T-helper 1 cell treated with Interleukin-12 subunit alpha and Interleukin-12 subunit beta and Interleukin-4 antibody, amounts not matched to agents 30 ng/mL and 1 ng/mL, for 36 hours (primary cell): Measurements from ENCODE around the gene CLEC2L. TPM values are rescaled to one million over a fixed set of nuclear protein-coding genes. Genes with fewer than 3 reads are reported as not detected.
"Not testable (repeated sequence)": the region's sequence is repeated elsewhere in the genome, so short reads cannot be mapped to it uniquely, and the experiment has no call there.

Experiments
- intact Hi-C: fragments of 100-400 bp; cut with micrococcal nuclease; formaldehyde crosslinking; loops from one replicate; pipeline ENCODE4 v1.15.1; 2024
- total RNA-seq: library from RNA; stranded (reverse); gene quantifications from 2 replicates; pipeline ENCODE4 v1.2.3, GENCODE V29; 2022

CLEC2L gene
- total RNA-seq, 1 donor from 2014 or later: not detected

DNA sequence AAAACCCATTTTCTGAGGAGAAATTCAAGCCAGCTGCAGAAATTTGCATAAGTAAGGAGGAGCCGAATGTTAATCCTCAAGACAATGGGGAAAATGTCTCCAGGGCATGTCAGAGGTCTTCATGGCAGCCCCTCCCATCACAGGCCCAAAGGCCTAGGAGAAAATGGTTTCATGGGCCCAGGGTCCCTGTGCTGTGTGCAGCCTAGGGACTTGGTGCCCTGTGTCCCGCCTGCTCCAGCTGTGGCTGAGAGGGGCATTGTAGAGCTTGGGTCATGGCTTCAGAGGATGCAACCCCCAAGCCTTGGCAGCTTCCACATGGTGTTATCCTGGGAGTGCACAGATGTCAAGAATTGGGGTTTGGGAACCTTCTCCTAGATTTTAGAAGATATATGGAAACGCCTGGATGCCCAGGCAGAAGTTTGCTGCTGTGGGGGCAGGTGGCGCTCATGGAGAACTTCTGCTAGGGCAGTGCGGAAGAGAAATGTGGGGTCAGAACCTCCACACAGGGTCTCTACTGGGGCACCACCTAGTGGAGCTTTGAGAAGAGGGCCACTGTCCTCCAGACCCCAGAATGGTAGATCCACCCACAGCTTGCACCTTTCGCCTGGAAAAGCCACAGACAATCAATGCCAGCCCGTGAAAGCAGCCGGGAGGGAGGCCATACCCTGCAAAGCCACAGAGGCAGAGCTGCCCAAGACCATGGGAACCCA lies 30.7 kb downstream of the CLEC2L start:
- intact Hi-C loops: not testable (repeated sequence)

DNA sequence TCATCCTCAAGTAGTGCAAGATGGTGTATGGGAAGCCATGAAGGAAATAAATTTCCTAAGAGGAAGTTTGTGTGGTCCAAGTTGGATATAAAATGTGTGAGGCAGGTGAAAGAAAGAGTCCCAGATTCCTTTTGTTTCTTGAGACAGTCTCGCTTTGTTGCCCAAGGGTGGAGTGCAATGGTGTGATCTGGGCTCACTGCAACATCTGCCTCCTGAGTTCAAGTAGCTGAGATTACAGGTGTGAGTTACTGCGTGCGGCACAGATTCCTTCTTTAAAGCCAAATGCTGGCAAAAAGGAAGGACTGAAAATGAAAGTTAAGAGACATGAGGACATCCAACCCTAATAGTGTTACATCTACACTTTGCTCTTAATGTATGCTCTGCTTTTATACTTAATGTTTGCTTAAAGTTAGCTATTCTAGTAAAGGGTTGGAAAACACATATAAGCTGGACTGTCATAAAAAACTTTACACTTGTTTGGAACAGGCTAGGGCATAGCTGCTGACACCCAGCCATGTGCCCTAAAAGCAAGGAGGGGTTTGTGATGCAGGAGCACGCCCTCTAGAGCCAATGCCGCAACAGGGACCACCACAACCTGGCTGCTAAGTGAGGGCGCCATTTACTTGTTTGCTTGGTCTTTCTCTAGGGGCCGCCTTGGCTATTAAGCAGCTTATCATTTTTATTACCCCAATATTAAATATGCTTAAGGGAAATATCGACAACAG lies 34.5 kb downstream of the CLEC2L start:
- intact Hi-C loops: no loop called here

DNA sequence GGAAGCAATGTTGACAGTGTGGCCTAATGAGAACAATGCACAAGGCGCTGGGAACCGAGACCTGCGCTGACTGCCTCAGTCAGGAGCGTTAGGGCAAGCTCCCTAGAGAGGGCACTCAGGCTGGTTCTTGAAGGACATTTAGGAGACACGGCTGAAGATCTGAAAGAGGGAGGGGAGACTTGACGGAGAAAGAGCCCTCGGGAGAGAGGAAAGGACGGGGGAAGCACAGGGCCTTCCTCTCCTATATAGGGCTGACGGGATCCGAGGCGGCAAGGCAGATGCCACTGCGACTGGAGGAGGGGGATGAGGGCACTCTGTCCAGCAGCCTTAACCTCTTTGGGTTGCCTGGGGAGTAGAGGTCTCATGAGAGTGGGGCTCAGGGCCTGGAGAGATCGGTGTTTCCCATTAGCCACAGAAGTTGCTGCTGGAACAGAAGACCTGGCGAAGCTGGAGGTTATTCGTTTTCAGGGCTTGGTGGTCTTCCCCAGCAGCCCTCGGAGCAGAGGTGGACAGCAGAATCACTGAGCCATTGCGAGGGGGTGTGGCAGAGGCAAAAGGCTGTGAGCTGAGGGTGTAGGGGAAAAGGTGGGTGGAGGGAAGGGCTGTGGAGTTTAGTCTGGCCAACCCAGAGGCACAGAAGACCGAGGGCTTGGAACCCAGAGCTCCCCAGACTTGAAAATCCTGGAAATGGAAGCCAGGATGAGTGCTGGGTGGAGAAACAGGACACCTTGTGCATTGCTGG lies 36.0 kb downstream of the CLEC2L start:
- intact Hi-C loops: loop anchor here (5.0 kb wide), 1 partner anchor 1058 kb away; no protein-coding TSS in a partner anchor

DNA sequence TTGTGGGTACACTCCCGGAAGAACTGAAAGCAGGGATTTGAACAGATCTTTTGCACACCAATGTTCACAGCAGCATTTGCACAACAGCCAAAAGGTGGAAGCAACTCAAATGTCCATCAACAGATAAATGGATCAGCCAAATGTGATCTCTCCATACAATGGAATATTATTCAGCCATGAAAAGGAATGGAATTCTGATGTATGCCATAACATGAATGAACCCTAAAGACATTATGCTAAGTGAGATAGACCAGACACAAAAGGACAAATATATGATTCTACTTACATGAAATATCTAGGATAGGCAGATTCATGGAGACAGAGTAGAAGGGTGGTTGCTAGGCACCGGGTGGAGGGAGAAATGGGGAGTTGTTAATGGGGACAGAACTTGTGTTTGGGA lies 36.7 kb downstream of the CLEC2L start:
- intact Hi-C loops: loop anchor here (5.0 kb wide), 1 partner anchor 1057 kb away; no protein-coding TSS in a partner anchor

DNA sequence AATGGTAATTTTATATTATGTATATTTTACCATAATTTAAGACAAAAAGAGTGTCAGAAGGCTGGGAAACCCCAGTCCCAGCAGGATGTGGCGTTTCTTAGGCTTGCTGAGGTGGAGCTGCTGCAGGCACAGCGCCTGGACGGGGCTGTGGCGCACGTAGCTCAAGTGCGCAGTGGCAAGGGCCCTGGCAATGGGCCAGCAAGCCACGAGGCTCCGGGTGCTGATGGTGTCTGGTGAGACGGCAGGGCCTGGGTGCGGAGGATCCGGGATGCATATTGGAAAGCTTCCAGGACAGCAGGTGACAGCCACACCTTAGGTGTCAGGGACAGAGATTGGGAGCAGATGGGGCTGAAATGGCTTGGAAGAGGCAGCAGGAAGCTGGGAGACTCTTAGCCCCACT lies 37.2 kb downstream of the CLEC2L start:
- intact Hi-C loops: loop anchor here (5.0 kb wide), 1 partner anchor 1057 kb away; no protein-coding TSS in a partner anchor

DNA sequence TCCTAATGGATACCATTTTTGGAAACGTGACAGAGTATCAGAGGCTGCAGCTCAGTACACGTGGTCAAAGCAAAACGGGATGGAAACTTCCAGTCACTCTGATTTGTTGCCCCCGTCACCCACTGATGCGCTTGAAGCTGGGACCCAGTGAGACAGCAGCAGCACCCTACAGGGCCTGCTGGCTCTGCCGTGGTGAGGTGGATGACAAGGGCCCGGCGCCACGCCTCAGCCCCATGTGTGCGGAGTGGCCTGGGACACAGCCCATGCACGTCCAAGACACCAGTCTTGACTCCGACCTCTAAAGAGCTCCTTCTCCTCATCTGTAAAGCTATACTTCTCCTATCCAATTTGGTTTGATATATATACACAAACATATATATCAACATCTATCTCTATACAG lies 39.0 kb downstream of the CLEC2L start:
- intact Hi-C loops: loop anchor here (5.0 kb wide), 1 partner anchor 1055 kb away; no protein-coding TSS in a partner anchor

DNA sequence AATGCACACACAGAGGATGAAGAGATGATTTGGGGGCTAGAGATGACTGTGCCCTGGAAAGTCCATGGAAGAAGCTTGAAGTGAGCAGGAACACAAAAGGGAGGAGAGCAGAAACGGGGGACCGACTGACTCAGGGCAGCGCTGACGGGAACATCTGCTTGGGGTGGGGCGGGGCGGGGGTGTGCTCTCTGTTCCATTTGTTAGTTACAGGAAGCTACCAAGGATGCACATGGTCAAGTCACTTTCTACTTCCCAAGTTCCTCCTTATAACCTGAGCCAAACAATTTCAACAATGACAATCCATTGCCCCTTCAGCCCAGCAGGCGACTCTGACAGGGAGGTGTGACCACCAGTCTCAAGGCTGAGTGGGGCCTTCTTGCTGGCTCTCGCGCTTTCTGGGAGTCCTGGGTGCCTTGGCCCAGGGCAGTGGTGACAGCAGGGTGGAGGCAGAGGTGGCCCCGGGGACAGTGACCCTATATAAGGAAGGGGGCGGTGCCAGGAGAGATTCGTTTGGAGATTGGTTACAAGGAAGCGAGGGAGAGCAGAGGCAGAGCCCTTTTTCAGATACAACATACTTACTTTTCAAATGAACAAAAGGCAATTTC lies 39.6 kb downstream of the CLEC2L start:
- intact Hi-C loops: loop anchor here (5.0 kb wide), 1 partner anchor 1054 kb away; no protein-coding TSS in a partner anchor

DNA sequence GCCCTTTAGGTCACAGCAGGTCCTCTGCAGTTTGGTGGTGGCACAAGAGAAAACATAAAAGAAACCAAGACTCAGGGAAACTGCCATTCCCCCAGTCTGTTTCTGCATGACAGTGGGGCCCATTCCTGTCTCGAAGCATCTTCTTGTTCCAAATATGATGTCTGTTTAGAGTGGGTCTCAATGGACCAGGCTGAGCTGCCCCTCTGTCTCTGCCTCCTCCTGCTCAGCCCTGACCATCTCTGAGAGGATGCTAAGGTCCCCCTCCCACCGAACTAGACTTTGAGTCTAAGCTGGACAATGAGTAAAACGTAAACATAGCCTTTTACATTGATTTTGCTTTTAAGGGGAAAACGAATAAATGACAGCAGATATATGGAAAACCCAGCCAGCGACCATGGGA lies 40.4 kb downstream of the CLEC2L start:
- intact Hi-C loops: loop anchor here (5.0 kb wide), 1 partner anchor 1053 kb away; no protein-coding TSS in a partner anchor

DNA sequence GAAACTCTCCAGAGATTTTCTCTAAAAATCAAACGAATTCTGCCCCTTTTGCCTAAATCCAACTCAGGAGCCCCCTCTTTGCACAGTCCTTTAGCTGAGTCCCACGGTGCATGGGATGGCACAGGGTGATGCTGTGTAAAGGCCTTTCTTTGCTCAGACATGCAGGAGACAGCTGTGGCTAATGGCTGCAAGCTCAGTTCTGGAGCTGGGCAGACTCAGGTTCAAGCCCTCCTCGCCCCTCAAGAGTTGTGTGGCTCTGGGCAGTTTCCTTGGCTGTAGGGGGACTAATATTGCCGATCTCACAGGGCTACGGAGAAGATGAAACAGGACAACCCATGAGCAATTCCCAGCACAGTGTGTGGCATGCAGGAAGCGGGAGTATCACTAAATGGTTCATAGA lies 42.6 kb downstream of the CLEC2L start:
- intact Hi-C loops: no loop called here

DNA sequence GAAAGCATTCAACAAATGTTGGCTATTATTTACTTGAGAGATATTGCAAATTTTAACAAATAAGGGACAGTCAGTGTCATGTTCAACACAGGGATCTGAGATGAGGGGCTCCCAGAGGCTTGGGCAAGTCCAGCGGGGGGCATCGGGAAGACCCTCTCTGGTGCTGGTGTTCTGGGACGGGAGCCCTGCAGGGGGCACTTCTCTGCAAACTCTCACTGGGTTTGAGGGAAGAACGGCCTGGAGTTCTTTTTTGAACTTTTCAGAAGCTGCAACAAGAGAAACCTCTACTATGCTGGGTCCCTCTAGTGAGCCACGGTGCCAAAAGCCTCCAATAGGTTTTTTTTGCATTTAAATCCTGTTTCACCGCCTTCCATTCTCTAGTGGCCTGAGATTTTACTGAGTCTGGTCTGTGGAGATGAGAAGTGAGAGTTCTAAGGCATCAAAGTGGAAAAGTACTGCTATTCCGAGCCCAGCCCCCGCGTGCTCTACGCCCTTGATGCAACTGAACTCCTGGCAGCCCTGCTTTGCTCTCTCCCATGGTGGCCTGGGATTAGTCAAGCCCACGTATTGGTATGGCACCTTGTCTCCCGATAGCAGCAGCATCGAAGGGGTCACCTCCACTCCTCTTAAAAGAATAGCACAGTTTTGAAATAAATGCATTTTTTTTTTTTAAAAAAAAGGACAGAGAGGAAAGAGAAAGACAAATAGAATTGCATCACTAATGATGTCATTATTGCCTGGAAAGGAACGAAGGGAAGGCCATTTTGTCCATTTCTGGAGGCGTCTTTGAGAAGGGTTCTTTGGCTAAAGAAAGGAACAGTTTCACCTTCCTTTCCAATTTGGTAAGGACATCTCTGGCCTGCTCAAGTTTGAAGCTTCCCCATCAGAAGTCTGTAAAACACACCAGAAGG lies 43.5 kb downstream of the CLEC2L start:
- intact Hi-C loops: no loop called here

DNA sequence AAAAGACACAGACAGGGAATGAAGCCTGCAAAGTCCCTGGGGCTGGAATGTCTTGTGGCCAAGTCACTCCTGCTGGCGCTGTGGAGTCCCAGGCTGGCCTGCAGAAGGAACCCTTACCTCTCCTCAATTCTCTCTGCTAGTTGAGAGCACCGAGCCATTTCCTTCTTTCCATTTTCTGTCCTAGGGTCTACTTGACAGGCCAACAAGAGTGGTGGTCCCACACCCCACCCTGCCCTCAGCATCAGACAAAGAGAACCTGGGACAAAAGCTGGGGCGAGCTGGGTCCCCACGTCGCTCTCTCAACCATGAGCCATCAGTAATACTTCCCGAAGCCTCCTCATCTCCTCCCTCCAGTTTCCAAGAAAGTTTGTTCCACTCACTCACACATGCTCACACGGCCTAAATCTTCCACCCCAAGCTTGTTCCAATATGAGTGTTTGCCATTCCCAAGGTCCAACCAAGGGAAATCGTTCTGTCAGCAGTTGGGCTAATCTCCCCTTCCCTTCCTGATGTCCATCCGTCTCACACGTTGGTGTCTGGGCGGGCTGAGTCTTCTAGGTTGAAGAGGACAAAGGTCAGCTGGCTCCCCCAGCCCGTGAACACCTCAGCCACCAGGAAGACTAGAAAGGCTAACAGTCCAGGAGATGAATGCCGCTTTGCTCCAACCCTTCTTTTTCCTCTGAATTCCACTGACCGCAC lies 44.3 kb downstream of the CLEC2L start:
- intact Hi-C loops: no loop called here

DNA sequence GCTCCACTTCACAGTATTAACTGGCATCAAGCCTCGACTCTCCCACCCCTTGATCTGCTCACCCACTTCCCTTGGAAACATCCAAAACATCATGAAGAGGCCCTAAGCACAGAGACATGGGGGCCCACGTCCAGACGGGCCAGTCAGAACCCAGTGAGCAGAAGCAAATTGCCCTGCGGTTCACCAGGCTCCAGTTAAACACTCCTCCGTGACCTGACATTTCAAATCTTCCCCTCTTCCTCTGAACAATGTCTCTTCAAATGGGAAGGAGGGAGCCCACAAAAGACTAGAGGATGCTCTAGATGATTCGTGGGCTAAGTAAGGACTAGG lies 44.8 kb downstream of the CLEC2L start:
- intact Hi-C loops: no loop called here

DNA sequence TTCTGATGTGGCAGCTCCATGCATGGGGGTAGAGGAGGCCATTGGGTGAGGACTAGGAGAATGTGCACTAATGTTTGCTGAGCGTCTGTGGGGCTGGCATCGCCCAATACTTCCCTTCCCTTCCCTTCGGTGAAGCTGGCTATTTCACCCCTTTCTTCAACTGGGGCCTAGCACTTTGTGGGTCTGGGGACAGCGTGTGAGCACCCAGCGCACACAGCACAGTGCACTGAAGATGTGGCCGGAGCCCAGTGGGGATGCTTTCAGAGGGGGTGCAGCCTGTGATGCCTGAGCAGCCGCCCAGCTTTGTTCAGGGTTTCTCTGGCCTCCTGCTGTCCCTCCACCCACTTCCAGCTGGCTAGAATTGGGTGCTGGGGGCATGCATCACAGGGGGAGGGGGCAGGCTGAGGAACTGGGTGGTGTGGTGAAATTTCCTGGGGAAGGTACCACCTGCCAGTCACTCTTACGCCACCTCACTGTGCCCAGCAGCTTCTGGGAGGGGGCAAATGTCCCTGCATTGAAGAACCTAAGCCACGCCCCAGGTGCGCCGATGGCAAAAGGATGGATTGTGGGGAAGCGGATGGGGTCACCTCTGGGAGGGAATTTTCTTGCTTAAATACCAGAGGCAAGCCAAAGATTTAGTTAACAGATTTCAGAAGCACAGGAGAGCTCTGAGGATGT lies 45.5 kb downstream of the CLEC2L start:
- intact Hi-C loops: no loop called here

DNA sequence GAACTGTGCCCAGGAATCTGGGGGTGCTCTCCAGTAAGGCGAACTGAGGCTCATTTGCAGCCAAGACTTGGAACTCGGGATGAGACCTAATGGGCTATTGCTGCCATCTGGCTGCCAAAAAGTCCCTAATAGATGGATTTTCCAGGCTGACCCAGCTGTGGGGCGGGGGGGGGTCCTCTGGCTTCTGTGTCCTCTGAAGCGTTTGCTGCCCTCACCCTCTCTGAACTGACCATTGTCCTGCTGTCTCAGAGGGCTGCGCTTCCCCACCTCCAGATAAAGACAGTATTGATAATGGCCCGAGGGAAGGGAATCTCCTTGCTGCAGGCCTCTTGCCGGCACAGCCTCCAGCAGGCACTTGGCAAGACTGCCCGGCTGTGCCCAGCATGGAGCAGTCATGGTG lies 46.6 kb downstream of the CLEC2L start:
- intact Hi-C loops: no loop called here

DNA sequence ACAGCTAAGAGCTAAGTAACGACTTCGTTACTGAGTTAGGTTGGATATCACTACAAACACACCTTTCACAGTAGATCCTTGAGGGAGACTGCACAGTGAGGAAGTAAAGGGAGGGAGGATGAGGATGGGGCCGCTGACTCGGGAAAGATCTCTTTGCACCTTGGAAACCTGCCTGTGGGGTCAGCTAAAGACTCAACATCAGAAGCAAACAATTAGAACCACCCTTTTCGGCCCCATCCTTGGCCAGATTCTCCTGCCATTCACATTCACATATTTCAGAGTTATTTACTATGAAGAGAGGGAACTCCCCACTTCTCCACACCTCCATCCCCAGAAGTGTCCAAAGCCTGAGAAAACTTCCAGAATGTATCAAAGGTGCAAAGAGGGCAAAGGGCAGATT lies 47.1 kb downstream of the CLEC2L start:
- intact Hi-C loops: no loop called here

DNA sequence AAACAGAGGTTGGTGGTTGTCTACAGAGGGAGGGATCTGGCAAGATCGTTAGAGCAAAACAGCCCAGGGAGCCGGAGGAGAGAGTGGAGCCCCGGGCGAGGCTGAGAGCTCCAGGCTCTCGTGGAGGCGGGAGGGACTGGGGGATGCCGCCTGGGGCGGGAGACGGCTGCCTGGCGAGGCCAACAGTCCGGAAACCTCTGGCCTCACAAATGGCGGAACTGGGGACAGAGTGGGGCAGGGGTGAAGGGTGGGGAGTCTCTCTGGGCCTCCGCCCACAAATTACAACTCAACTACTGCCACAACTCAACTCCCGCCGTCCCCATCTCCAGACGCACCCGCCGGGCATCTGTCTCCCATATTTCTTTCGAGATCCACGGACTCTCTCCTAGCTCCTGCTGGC lies 47.7 kb downstream of the CLEC2L start:
- intact Hi-C loops: no loop called here

DNA sequence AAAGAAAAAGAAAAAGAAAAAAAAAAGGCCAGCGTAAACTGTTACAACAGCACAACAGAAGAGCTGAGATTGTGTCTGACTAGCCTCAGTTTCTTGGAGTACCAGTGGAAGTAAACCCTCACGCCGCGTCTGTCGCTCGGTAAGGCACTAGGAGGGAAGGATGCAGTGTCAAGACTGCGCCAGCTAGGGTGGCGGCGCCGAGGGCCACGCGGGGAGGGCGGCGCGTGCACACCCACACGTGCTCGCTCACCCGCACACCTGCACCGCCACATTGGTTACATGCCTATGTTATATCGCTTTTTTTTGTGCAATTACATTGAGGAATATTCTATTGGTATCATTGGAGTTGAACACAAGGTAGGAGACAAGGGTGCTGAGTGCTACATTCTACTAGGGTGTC lies 48.2 kb downstream of the CLEC2L start:
- intact Hi-C loops: no loop called here

DNA sequence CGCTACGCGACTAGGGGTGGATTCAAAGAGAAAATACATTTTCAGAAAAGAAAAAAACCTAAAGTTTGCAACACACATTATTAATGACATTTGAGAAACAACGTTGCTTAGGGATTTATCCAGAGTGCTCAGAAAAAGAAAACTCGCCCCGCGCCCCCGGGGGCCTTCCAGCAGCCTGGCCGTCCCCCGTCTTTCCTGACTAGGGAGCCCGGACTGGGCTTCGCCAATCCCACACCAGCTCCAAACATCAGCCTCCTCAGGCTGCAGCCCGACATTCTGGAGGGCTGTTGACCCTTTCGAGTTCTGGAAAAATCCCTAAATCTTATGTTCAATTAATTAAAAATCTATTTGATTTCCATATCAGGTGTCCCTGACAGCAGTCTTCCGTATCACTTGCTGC lies 48.6 kb downstream of the CLEC2L start:
- intact Hi-C loops: no loop called here

DNA sequence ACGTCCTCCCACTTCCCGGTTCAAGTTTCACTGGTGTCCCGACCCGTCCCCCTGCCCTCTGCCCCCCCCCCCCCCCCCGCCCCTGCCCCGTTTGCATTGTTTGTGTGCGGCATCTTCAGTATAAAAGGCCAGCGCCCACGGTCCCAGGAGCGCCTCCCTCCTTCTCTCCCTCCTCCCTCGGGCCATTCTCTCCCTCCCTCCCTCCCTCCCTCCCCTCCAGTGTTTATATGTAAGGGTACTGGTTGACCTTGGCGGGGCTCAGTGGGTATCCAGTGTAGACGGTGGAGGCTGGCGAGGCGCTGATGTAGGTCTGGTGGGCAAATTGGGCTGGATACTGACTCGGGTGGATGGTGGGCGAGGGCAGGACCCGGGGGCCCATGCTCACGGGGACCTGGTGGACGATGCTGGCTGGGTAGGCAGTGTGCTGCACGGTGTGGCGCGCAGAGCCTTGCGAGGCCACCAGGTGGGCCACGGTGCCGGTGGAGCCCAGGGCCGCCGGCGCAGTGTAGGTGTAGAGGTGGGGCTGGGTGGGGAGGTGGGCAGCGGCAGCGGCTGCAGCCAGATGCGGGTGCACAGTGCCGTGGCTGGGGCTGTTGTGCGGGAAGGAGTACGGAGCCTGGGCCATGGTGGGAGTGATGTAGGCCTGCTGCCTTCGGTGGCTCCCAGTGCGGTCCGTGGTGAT lies 49.4 kb downstream of the CLEC2L start:
- intact Hi-C loops: no loop called here
